Small intestine (tissue), 7 donors: ENCODE data around the gene INHBE. TPM values are rescaled to one million over a fixed set of nuclear protein-coding genes. Genes with fewer than 3 reads are reported as not detected.
"Not testable (repeated sequence)": the region's sequence is repeated elsewhere in the genome, so short reads cannot be mapped to it uniquely, and the experiment has no call there.

Experiments used
- DNase-seq, 2 donors: peaks; one replicate each; pipeline versions ENCODE4 v3.0.0 to v3.0.0-alpha.2; 2013
- FAIRE-seq: peaks from 2 replicates; lab custom pipeline; 2012; peaks lifted over from hg19 to GRCh38; lab: Jason Lieb, UNC
- H3K27ac ChIP-seq, 3 donors: one replicate each; pipeline ENCODE4 v1.5.1; 2013; ENCODE audit warnings: low read length in 2 of 3, mild to moderate bottlenecking in 2 of 3, control low read depth in 1 of 3, inconsistent platforms in 1 of 3, low read depth in 1 of 3, moderate library complexity in 1 of 3
- H3K27me3 ChIP-seq, 3 donors: one replicate each; pipeline ENCODE4 v1.6.1; 2013; ENCODE audit warnings: low read length in 3 of 3, inconsistent platforms in 1 of 3; ENCODE audit not compliant: control insufficient read depth in 3 of 3, insufficient read depth in 3 of 3
- H3K36me3 ChIP-seq, 3 donors: one replicate each; pipeline ENCODE4 v1.6.1; 2013; ENCODE audit warnings: low read length in 3 of 3, inconsistent platforms in 1 of 3, low read depth in 1 of 3, mild to moderate bottlenecking in 1 of 3, moderate library complexity in 1 of 3; ENCODE audit not compliant: control insufficient read depth in 3 of 3, insufficient read depth in 2 of 3
- H3K4me1 ChIP-seq, 3 donors: one replicate each; pipeline ENCODE4 v1.6.1; 2013; ENCODE audit warnings: low read length in 2 of 3, inconsistent platforms in 1 of 3, low read depth in 1 of 3, mild to moderate bottlenecking in 1 of 3, moderate library complexity in 1 of 3; ENCODE audit not compliant: control insufficient read depth in 3 of 3, insufficient read depth in 2 of 3
- H3K4me3 ChIP-seq, 3 donors: one replicate each; pipeline ENCODE4 v1.5.1; 2013; ENCODE audit warnings: low read length in 3 of 3, control low read depth in 1 of 3, inconsistent platforms in 1 of 3, low read depth in 1 of 3, mild to moderate bottlenecking in 1 of 3, moderate library complexity in 1 of 3
- H3K9me3 ChIP-seq, 2 donors: one replicate each; pipeline ENCODE4 v1.6.1; 2013; ENCODE audit warnings: low read depth in 1 of 2, low read length in 1 of 2; ENCODE audit not compliant: control insufficient read depth in 2 of 2, insufficient read depth in 1 of 2
- WGBS, 3 donors: extraction: QIAGEN DNeasy Blood & Tissue Kit; methylation state at CpG; one replicate each; pipeline ENCODE4 v1.1.7; 2013; 5-methylcytosine and 5-hydroxymethylcytosine counted together
- polyA plus RNA-seq, 4 donors: library from polyadenylated mRNA; stranded (reverse) in 3 of 4; unstranded in 1 of 4; fragments of 200-250 nt in 3 of 4; fragments of 120-200 nt in 1 of 4; gene quantifications; one replicate each; pipeline versions ENCODE4 v1.2.1 to v1.2.3, GENCODE V29; 2013
- donor health status: healthy with polysubstance abuse.
- donor health status: control.
- donor health status: control.
- donor health status: Bipolar disorder and iron deficiency.
- donor health status: healthy.

Gene INHBE
- polyA plus RNA-seq, 4 donors: 0.21 to 1.4 TPM; not detected in 2

DNA sequence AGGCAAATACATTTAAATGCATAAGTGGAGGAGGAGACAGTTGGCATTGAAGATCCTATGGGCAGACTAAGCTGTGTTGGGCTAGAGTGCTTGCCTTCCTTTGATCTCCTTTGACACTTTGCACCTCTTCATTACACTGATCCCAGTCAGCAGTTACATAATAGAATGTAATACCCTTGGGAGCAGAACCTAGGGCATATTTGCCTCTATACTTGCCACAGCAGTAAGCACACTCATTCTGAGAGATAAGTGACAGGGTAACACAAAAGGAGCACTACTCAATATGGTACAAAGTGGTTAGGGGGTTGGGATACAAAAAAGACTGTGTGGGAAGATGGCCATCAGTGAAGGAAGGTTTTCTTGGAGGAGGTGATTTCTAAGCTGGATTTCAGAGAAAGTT, 41.7 kb downstream of the INHBE start:
- H3K9me3 ChIP-seq: no peaks in the 10 kb centered on the region
- no peak for DNase-seq
- no peak for FAIRE-seq
- H3K4me3 ChIP-seq: no peak overlapping the region
- no peaks in the 10 kb centered on the region for H3K27me3 ChIP-seq
- H3K4me1 ChIP-seq: no peaks in the 10 kb centered on the region
- H3K27ac ChIP-seq: no peak overlapping the region
- peaks cover 16 to 47% (median 17%) of the 10 kb centered on the region in 3 donors for H3K36me3 ChIP-seq

- 92 to 95% (median 92%) methylated on average over 12 of the region's 12 CpGs for WGBS, 3 donors
- no peaks in the 10 kb centered on the region for H3K9me3 ChIP-seq
- no peak overlapping the region for H3K4me3 ChIP-seq
- FAIRE-seq (no peak), DNase-seq (no peak)
- peaks cover 17 to 48% (median 19%) of the 10 kb centered on the region in 3 donors for H3K36me3 ChIP-seq
- H3K4me1 ChIP-seq: no peaks in the 10 kb centered on the region
- no peak overlapping the region for H3K27ac ChIP-seq
- no peaks in the 10 kb centered on the region for H3K27me3 ChIP-seq
Observed at GRCh38 chr12:57497223-57498131, 42.4 kb downstream of the INHBE start.

GRCh38 chr12:57498132-57498502, 43.0 kb downstream of the INHBE start:
- Histone ChIP-seq H3K27me3 (no peaks in the 10 kb centered on the region), H3K4me1 (no peaks in the 10 kb centered on the region), H3K9me3 (no peaks in the 10 kb centered on the region), H3K27ac (no peak overlapping the region), H3K4me3 (no peak overlapping the region), H3K36me3 (peaks cover 17 to 50% (median 19%) of the 10 kb centered on the region in 3 donors)
- 87 to 92% (median 92%) methylated on average over 9 of the region's 9 CpGs for WGBS, 3 donors
- no peak for DNase-seq
- no peak for FAIRE-seq

DNA sequence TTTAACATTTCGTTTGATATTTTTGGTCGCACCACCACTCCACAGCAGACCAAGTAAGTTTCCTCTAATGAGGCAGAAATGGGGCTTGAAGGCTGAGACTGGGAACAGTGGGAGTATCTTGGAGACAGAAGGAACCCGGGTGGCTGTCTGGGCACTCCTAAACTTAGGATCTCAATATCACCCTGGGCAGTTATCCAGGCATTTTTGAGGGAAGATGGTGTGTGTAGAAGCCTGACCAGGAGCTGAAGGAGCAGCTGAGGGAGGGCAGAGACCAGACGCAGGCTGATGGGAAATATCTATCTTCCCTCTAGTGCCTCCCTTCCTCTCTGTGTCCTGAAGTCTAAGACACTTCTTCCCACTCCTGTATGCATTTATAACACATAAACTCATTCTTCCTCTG, 43.5 kb downstream of the INHBE start:
- no peaks in the 10 kb centered on the region for H3K27me3 ChIP-seq
- FAIRE-seq: no peak
- no peaks in the 10 kb centered on the region for H3K4me1 ChIP-seq
- peaks cover 17 to 54% (median 19%) of the 10 kb centered on the region in 3 donors for H3K36me3 ChIP-seq
- no peaks in the 10 kb centered on the region for H3K9me3 ChIP-seq
- H3K4me3 ChIP-seq: no peak overlapping the region
- H3K27ac ChIP-seq: no peak overlapping the region
- DNase-seq: no peak
- WGBS, 3 donors: 93 to 100% (median 98%) methylated on average over 4 of the region's 4 CpGs

DNA sequence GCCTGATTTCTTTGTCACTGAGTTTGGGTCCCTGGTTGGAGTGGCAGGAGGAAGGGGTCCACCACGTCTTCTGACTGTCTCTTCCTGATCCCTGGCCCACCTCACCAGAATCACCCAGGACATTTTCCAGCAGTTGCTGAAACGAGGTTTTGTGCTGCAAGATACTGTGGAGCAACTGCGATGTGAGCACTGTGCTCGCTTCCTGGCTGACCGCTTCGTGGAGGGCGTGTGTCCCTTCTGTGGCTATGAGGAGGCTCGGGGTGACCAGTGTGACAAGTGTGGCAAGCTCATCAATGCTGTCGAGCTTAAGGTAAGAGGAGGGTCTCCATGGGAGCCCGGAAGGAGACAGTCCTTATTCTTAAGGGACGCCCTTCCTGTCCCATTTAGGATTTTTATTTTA, 45.1 kb downstream of the INHBE start:
- 95 to 97% (median 95%) methylated on average over 11 of the region's 11 CpGs for WGBS, 3 donors
- no peaks in the 10 kb centered on the region for H3K27me3 ChIP-seq
- FAIRE-seq: no peak
- no peak overlapping the region for H3K4me3 ChIP-seq
- H3K9me3 ChIP-seq: no peaks in the 10 kb centered on the region
- no peaks in the 10 kb centered on the region for H3K4me1 ChIP-seq
- H3K27ac ChIP-seq: no peak overlapping the region
- H3K36me3 ChIP-seq: peaks cover 20 to 63% (median 31%) of the 10 kb centered on the region in 3 donors
- DNase-seq: no peak

DNA sequence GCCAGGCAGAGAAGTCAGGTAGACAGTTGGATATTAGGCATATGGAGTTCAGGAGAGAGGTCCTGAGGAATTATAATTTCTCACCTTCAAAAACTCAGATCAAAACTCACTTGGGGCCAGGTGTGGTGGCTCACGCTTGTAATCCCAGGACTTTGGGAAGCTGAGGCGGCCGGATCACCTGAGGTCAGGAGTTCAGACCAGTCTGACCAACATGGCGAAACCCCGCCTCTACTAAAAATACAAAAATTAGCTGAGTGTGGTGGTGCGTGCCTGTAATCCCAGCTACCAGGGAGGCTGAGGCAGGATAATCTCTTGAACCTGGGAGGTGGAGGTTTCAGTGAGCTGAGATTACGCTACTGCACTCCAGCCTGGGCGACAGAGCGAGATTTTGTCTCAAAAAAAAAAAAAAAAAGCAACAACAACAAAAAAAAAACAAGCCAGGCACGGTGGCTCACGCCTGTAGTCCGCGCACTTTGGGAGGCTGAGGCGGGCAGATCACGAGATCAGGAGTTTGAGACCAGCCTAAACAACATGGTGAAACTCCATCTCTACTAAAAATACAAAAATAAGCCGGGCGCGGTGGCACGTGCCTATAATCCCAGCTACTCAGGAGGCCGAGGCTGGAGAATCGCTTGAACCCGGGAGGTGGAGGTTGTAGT, 47.3 kb downstream of the INHBE start:
- H3K9me3 ChIP-seq, DNase-seq, H3K4me1 ChIP-seq, H3K27me3 ChIP-seq, H3K4me3 ChIP-seq, FAIRE-seq, H3K27ac ChIP-seq: not testable (repeated sequence)
- 97 to 98% (median 97%) methylated on average over 16 to 22 of the region's 22 CpGs for WGBS, 3 donors
- H3K36me3 ChIP-seq: peaks cover 18 to 66% (median 38%) of the 10 kb centered on the region in 3 donors

DNA sequence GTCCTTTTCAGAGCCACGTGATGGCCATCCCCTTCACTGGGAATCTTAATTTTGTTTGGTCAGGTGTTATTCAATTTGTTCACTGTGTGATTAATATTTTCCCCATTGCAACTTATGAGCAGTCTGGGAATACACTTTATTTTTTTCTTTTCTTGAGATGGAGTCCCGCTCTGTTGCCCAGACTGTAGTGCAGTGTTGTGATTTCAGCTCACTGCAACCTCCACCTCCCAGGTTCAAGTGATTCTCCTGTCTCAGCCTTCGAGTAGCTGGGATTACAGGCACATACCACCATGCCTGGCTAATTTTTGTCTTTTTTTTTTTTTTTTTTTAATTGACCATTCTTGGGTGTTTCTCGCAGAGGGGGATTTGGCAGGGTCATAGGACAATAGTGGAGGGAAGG, 51.4 kb downstream of the INHBE start:
- not testable (repeated sequence) for H3K4me3 ChIP-seq, H3K27ac ChIP-seq, H3K9me3 ChIP-seq, H3K4me1 ChIP-seq, DNase-seq, H3K27me3 ChIP-seq, FAIRE-seq
- WGBS, 3 donors: 92 to 94% (median 92%) methylated on average over 4 of the region's 4 CpGs
- H3K36me3 ChIP-seq: peaks cover 10 to 64% (median 21%) of the 10 kb centered on the region in 3 donors
